Left lung (tissue), 10 donors: Measurements from ENCODE around the gene PLPP3. TPM values are rescaled to one million over a fixed set of nuclear protein-coding genes. Genes with fewer than 3 reads are reported as not detected.

Source experiments
- ATAC-seq: fragments of 200-7000 bp; cut with Tn5 transposase; one replicate; pipeline ENCODE4 v1.9.1; 2020; ENCODE audit warnings: moderate library complexity
- DNase-seq, 4 donors: peaks; one replicate each; pipeline ENCODE4 v3.0.0-alpha.2; 2013 to 2020
- H3K27ac ChIP-seq, 2 donors: fragments of 200-600 bp; sonication (generic) in 1 of 2; one replicate each; pipeline versions ENCODE4 v1.5.0 to v1.8.0; 2020 to 2021
- H3K27me3 ChIP-seq, 2 donors: fragments of 200-600 bp; sonication (generic) in 1 of 2; one replicate each; pipeline versions ENCODE4 v1.5.0 to v1.8.0; 2020 to 2021
- H3K36me3 ChIP-seq, 2 donors: fragments of 200-600 bp; sonication (generic) in 1 of 2; one replicate each; pipeline versions ENCODE4 v1.5.0 to v1.8.0; 2020 to 2021
- H3K4me1 ChIP-seq, 2 donors: fragments of 200-600 bp; one replicate each; pipeline ENCODE4 v1.8.0; 2021
- H3K4me3 ChIP-seq, 2 donors: fragments of 200-600 bp; sonication (generic) in 1 of 2; one replicate each; pipeline versions ENCODE4 v1.5.0 to v1.8.0; 2020 to 2021; ENCODE audit warnings: mild to moderate bottlenecking in 1 of 2
- H3K9me3 ChIP-seq, 2 donors: fragments of 200-600 bp; sonication (generic) in 1 of 2; one replicate each; pipeline versions ENCODE4 v1.5.0 to v1.8.0; 2020 to 2021
- CTCF ChIP-seq, 2 donors: fragments of 200-600 bp; sonication (generic) in 1 of 2; IDR thresholded peaks; one replicate each; pipeline versions ENCODE4 v1.5.0 to v1.8.0; 2021; ENCODE audit warnings: antibody characterized with exemption in 2 of 2
- intact Hi-C, 2 donors: fragments of 100-400 bp; cut with DNase I; formaldehyde crosslinking; loops; one replicate each; pipeline versions ENCODE4 v1.11.2 to v1.14.2; 2022
- polyA plus RNA-seq, 6 donors: library from polyadenylated mRNA; unstranded; fragments of 120-200 nt; gene quantifications; one replicate each; pipeline ENCODE4 v1.2.1, GENCODE V29; 2013; ENCODE audit not compliant: insufficient read length in 6 of 6
- total RNA-seq, 2 donors: library from RNA; stranded (reverse); fragmentation: NEBNext Ultra II Directional; extraction: Animal tissue kit (Norgen Biotek cat#: 25700); gene quantifications; one replicate each; pipeline ENCODE4 v1.2.1, GENCODE V29; 2021
- donor health status: DM: no; HTN: yes; CAD: no.
- donor health status: DM: no; HTN: no; CAD: no.

The PLPP3 gene
- total and polyA plus RNA-seq, 8 donors = 44.5 to 145 (median 115) TPM

DNA sequence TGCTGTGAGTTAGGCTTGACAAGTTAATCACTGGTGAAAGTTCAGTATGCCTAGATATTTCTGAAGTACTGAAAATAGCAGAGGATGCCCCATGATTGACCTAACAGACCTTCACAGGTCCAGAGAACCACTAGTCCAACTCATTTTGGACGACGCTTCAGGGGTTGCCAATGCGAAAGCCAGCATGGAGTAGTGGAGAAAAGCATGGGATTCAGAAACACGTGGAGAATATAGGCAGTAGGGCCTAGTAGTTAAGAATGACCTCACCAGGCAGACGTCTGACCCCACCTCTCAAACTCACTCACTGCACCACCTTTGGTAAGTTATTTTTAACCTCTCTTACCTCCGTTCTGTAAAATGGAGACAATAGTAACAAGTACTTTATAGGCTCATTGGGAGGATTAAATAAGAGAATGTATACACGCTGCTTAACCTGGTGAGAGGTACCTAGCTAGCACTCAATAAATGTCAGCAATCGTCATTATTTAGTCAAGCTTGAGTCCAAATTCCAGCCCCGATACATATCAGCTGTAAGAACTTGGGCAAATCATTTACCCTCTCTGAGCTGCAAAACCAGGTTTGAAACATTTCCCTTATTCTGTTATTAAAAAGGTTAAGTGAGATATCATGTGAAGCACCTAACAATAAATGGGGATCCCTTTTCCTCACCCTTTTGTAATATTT is 13.2 kb downstream of the PLPP3 start:
- H3K9me3 ChIP-seq = no peaks in the 10 kb centered on the region
- H3K27ac ChIP-seq = no peak overlapping the region
- ATAC-seq (peak; percentile 30), DNase-seq (no peak)
- intact Hi-C loops = no loop called here
- H3K36me3 ChIP-seq = no peaks in the 10 kb centered on the region
- peaks cover 10 to 74% of the 10 kb centered on the region in 2 donors for H3K4me1 ChIP-seq
- no peak overlapping the region for H3K4me3 ChIP-seq
- TF ChIP-seq CTCF (IDR thresholded peaks at IDR 0.05) = no peak
- H3K27me3 ChIP-seq = no peaks in the 10 kb centered on the region

GRCh38 chr1:56564615-56565014 is 14.7 kb downstream of the PLPP3 start:
- Histone ChIP-seq H3K4me1 (peaks cover 10 to 66% of the 10 kb centered on the region in 2 donors), H3K4me3 (no peak overlapping the region), H3K9me3 (no peaks in the 10 kb centered on the region), H3K27ac (peak overlapping the region in 1 of 2 donors; percentile 18), H3K27me3 (no peaks in the 10 kb centered on the region), H3K36me3 (no peaks in the 10 kb centered on the region)
- intact Hi-C loops = no loop called here
- ATAC-seq (no peak), DNase-seq (no peak)
- no peak for TF ChIP-seq CTCF (IDR thresholded peaks at IDR 0.05)

DNA sequence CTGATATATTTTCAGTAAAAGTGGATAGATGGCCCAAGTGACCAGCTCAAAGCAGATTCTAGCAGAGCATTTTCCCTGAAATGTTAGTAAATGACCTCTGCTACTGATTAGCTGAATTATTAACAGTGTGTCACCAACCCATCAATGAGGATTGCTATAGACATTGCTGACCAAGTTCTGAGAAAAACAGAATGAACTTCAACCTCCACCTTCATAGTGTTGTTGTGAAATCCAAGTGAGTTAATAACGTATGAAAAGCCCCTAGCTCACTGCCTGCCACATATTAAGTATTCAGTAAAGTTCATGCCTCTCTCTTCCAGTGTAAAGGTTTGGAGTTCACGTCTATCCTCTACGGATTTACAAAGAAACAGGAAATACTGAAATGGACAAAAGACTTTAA is 15.8 kb downstream of the PLPP3 start:
- DNase-seq (no peak), ATAC-seq (no peak)
- Histone ChIP-seq H3K36me3 (no peaks in the 10 kb centered on the region), H3K9me3 (no peaks in the 10 kb centered on the region), H3K27me3 (no peaks in the 10 kb centered on the region), H3K4me1 (peaks cover 10 to 58% of the 10 kb centered on the region in 2 donors), H3K4me3 (no peak overlapping the region), H3K27ac (no peak overlapping the region)
- intact Hi-C loops = no loop called here
- no peak for TF ChIP-seq CTCF (IDR thresholded peaks at IDR 0.05)

DNA sequence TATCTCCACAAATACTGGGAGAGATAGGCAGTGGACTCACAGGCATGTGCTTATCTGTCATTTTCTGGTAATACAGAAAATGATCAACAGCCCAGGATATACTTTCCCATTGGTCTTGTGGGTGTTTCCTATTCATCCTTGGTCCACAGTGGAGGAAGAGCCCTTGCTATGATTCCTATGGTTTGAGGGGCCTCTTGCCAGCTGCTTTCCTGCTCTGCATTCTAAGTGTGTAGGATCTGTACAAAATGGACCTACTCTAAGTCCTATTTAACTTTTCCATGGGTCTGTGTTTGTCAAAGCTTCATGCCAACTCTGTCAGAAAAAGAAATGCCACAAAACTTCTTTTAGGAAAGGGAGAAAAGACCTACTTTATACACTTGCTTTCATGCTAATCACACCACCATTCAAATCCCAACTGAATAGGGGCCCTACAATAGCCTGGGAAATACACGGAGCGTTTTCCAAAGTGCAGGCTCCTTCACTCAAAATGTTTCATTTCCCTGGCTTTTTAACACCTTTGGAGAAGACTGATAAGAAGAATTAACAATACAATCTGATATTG is 16.4 kb downstream of the PLPP3 start:
- Histone ChIP-seq H3K4me1 (peaks cover 10 to 58% of the 10 kb centered on the region in 2 donors), H3K4me3 (no peak overlapping the region), H3K36me3 (no peaks in the 10 kb centered on the region), H3K27me3 (no peaks in the 10 kb centered on the region), H3K27ac (no peak overlapping the region), H3K9me3 (no peaks in the 10 kb centered on the region)
- no peak for DNase-seq
- TF ChIP-seq CTCF (IDR thresholded peaks at IDR 0.05) = no peak
- intact Hi-C loops = no loop called here
- ATAC-seq = no peak

GRCh38 chr1:56561227-56562019 is 17.9 kb downstream of the PLPP3 start:
- Histone ChIP-seq H3K36me3 (no peaks in the 10 kb centered on the region), H3K4me3 (no peak overlapping the region), H3K9me3 (no peaks in the 10 kb centered on the region), H3K27me3 (no peaks in the 10 kb centered on the region), H3K4me1 (peaks cover 10 to 55% of the 10 kb centered on the region in 2 donors), H3K27ac (no peak overlapping the region)
- intact Hi-C loops = no loop called here
- DNase-seq = no peak
- no peak for TF ChIP-seq CTCF (IDR thresholded peaks at IDR 0.05)
- ATAC-seq = peak; percentile 76
